BE2C (cell line): ENCODE data around the gene RNF169.
"Not testable (repeated sequence)": the region's sequence is repeated elsewhere in the genome, so short reads cannot be mapped to it uniquely, and the experiment has no call there.

ENCODE experiments used
- DNase-seq: peaks from one replicate; pipeline ENCODE4 v3.0.0-alpha.2; 2020
- H3K27me3 ChIP-seq: fragments of 250-450 bp; sonication (Bioruptor Pico); 2 replicates; pipeline ENCODE4 v1.5.1; 2020; ENCODE audit warnings: mild to moderate bottlenecking
- H3K36me3 ChIP-seq: fragments of 250-450 bp; sonication (Bioruptor Pico); 2 replicates; pipeline ENCODE4 v1.5.1; 2020; ENCODE audit warnings: mild to moderate bottlenecking
- H3K4me1 ChIP-seq: fragments of 250-450 bp; sonication (Bioruptor Pico); 2 replicates; pipeline ENCODE4 v1.5.1; 2020
- H3K4me3 ChIP-seq: 2 replicates; pipeline ENCODE4 v1.5.1; 2011; ENCODE audit warnings: low read depth, low read length
- H3K9me3 ChIP-seq: fragments of 250-450 bp; sonication (Bioruptor Pico); 2 replicates; pipeline ENCODE4 v1.5.1; 2020
- TF ChIP-seq, protein P1 (sequence below): IDR thresholded peaks from 2 replicates; pipeline ENCODE4 v1.5.1; 2012; ENCODE audit warnings: mild to moderate bottlenecking, low read depth, low read length

RNF169 gene

DNA sequence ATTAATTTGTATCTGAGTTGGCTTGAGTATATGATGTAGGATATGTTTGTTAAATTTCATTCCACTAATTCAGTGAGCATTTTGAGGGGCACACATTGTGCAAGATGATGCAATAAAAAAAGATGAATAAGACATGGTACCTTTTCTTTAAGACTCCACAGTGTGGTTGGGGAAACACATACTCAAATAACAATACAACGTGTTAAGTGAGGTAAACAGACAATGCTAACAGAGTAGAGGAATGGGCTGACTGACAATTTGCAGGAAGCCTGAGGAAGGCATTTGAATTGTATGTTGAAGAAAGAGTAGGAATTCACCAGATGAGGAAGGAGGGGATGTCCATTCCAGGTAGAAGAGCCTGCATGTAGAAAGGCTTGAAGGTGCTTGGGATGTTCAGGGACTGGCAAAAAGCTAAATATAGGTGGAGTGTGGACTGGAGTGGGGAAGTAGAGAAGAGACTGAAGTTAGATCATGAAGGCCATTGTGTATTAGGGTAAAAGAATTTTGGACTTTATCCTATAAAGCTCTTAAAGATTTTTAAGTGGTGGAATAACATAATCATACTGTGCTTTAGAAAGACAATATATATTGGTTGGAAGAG lies 6.8 kb downstream of the RNF169 start:
- TF ChIP-seq, protein P1, sequence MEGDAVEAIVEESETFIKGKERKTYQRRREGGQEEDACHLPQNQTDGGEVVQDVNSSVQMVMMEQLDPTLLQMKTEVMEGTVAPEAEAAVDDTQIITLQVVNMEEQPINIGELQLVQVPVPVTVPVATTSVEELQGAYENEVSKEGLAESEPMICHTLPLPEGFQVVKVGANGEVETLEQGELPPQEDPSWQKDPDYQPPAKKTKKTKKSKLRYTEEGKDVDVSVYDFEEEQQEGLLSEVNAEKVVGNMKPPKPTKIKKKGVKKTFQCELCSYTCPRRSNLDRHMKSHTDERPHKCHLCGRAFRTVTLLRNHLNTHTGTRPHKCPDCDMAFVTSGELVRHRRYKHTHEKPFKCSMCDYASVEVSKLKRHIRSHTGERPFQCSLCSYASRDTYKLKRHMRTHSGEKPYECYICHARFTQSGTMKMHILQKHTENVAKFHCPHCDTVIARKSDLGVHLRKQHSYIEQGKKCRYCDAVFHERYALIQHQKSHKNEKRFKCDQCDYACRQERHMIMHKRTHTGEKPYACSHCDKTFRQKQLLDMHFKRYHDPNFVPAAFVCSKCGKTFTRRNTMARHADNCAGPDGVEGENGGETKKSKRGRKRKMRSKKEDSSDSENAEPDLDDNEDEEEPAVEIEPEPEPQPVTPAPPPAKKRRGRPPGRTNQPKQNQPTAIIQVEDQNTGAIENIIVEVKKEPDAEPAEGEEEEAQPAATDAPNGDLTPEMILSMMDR = no peak
- H3K4me1 ChIP-seq = no peaks in the 10 kb centered on the region
- no peaks in the 10 kb centered on the region for H3K27me3 ChIP-seq
- no peak for DNase-seq
- H3K36me3 ChIP-seq = no peaks in the 10 kb centered on the region
- no peak overlapping the region for H3K4me3 ChIP-seq
- no peaks in the 10 kb centered on the region for H3K9me3 ChIP-seq

DNA sequence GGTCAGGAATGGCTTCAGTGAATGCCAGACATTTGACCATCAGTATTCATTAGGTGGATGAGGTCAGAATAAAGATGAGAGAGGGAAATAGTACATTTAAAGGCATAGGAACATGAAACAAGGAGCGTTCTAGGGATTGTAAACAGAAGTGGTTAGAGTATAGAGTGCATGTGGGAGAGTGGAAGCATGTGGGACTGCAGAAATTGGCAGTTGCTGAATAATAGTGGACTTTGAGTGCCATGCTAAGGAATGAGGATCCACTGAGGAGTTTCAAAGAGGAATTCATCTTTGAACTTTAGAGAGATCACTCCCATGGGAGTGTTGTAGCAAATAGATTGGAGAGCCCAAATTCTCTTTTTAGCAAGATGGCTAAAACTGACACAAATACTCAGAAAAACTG lies 7.9 kb downstream of the RNF169 start:
- no peaks in the 10 kb centered on the region for H3K4me1 ChIP-seq
- DNase-seq = no peak
- no peaks in the 10 kb centered on the region for H3K36me3 ChIP-seq
- H3K4me3 ChIP-seq = no peak overlapping the region
- no peaks in the 10 kb centered on the region for H3K27me3 ChIP-seq
- H3K9me3 ChIP-seq = no peaks in the 10 kb centered on the region
- TF ChIP-seq, protein P1 = no peak

DNA sequence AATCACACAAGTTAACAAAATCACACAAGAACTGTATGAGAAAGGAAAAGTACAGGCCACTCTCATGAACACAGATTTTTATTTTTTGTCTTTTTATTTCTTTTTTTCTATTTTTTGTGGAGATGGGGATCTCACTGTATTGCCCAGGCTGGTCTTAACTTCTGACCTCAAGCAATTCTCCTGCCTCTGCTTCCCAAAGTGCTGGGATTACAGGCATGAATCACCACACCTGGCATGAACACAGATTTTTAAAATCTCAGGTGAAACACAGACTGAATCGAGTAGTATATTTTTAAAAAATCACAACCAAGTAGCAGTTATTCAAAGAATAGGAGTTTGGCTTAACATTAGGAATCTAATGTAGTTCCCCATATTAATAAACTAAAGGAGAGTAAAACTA lies 18.3 kb downstream of the RNF169 start:
- H3K36me3 ChIP-seq = no peaks in the 10 kb centered on the region
- H3K27me3 ChIP-seq = no peaks in the 10 kb centered on the region
- DNase-seq = no peak
- no peaks in the 10 kb centered on the region for H3K9me3 ChIP-seq
- no peak overlapping the region for H3K4me3 ChIP-seq
- H3K4me1 ChIP-seq = no peaks in the 10 kb centered on the region
- TF ChIP-seq, protein P1 = no peak

DNA sequence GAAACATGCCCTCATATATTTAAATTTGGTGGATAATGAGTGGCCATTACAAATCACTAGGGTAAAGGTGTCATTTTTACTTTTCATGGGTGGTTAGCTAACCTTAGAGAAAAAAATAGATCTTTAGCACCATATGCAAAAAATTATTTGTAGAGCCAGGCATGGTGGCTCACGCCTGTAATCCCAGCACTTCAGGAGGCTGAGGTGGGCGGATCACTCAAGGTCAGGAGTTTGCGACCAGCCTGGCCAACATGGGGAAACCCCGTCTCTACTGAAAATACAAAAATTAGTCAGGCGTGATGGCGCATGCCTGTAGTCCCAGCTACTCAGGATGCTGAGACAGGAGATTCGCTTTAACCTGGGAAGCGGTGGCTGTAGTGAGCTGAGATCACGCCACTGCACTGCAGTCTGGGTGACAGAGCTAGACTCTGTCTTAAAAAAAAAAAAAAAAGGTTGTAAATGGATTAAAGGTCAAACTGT lies 19.6 kb downstream of the RNF169 start:
- H3K27me3 ChIP-seq, H3K36me3 ChIP-seq, H3K9me3 ChIP-seq, H3K4me1 ChIP-seq, DNase-seq, H3K4me3 ChIP-seq: not testable (repeated sequence)

DNA sequence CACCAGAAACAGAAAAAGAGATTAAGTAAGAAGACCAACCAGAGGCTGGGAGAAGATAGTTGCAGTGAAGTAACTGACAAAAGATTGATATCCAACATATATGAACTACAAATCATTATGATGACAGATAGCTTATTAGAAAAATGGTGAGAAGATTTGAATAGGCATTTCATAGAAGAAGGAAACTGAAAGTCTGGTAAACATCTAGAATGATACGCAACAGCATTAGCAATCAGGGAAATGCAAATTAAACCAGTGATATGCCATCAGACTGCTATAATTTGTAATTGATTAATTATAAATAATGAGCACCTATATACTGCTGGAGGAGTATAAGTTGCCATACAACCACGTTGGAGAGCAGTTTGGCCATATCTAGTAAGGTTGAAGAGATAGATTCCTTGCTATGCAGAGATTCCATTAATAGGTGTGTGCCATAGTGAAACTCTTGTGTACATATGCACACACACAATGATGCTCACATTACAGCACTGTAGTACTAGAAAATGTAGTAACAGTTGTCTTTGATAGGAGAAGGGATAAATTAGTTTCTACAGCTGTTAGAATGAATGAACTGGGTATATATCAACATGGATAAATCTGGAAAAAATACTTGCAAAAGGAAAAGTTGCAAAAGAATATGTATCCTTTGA lies 20.5 kb downstream of the RNF169 start:
- DNase-seq = no peak
- Histone ChIP-seq H3K27me3 (no peaks in the 10 kb centered on the region), H3K9me3 (no peaks in the 10 kb centered on the region), H3K36me3 (no peaks in the 10 kb centered on the region), H3K4me1 (no peaks in the 10 kb centered on the region), H3K4me3 (no peak overlapping the region)
- TF ChIP-seq, protein P1 = no peak

DNA sequence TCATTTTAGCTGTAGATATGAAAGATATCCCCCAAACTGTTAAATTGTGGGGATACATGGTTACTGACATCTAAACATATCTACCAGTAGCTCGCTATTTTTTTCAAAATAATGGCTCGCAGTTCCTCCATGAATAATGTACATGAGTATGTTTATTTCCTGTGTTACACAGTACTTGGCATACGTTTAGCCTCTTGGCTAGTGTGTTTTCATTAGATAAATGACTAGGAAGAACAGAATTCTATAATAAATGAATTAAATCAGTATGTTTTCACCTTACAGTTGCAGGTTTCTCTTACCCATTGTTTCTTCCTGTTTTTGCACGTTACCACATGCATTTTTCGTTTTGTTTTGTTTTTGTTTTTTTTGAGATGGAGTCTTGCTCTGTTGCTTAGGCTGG lies 21.8 kb downstream of the RNF169 start:
- no peaks in the 10 kb centered on the region for H3K36me3 ChIP-seq
- no peak for DNase-seq
- no peaks in the 10 kb centered on the region for H3K9me3 ChIP-seq
- TF ChIP-seq, protein P1 = no peak
- no peak overlapping the region for H3K4me3 ChIP-seq
- no peaks in the 10 kb centered on the region for H3K27me3 ChIP-seq
- no peaks in the 10 kb centered on the region for H3K4me1 ChIP-seq
